SK-N-MC (cell line): Measurements from ENCODE around the gene LALBA.
"Not testable (repeated sequence)": the region's sequence is repeated elsewhere in the genome, so short reads cannot be mapped to it uniquely, and the experiment has no call there.

Source experiments
- EZH2 ChIP-seq: fragments of 200-600 bp; sonication (generic); IDR thresholded peaks from one replicate; pipeline ENCODE4 v1.6.1; 2017; ENCODE audit warnings: antibody characterized with exemption
- FOXP2 ChIP-seq: optimal IDR thresholded peaks from 2 replicates; pipeline ENCODE3; 2011; ENCODE audit warnings: mild to moderate bottlenecking, moderate library complexity; ENCODE audit not compliant: insufficient read depth; ENCODE audit errors: extremely low read length, control extremely low read depth
- POLR2AphosphoS5 ChIP-seq: IDR thresholded peaks from 2 replicates; pipeline ENCODE4 v1.6.1; 2012; ENCODE audit warnings: mild to moderate bottlenecking, low read depth, low read length, borderline replicate concordance

GRCh38 chr12:48547012-48547411 is 22.8 kb downstream of the LALBA start:
- TF ChIP-seq POLR2AphosphoS5, EZH2, FOXP2: not testable (repeated sequence)
